ENCODE data around the gene FARS2.

The FARS2 gene

DNA sequence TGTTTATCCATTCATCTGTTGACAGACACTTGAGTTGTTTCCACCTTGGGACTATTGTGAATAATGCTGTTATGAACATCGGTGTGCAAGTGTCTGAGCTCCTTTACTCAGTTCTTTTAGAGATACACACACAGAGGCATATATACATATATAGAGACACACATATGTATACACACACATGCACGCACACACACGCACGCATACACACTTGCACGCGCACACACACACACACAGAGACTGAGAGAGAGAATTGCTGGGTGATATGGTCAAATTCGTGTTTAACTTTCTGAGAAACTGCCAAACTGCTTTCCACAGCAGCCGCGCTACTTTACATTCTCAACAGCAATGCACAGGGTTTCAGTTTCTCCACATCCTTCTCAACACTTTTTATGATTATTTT, 273.3 kb downstream of the FARS2 start:
- DNase-seq (ENCODE audit: low read depth, low spot score), result no peak

DNA sequence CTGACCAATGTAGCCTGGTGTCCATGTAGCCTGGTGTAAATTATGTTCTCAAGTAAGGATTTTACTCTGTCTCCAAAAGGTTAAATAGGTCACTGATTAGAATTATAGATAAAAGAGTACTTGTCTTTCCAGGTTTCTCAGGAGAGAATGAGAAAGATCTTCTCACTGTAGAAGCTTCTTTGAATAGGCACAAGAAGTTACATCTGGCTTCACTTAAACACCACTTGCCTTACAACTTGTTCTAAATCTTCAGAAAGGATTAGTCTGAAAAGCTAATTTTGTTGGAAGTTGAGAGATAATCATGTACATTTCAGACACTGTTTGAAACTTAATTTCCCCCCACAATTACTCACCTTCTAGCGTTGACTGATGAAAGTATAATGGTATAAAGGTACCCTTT, 275.3 kb downstream of the FARS2 start:
- DNase-seq (ENCODE audit: low read depth, low spot score), result no peak

GRCh38 chr6:5537132-5537531, 275.8 kb downstream of the FARS2 start:
- no peak for DNase-seq (ENCODE audit: low read depth, low spot score)

DNA sequence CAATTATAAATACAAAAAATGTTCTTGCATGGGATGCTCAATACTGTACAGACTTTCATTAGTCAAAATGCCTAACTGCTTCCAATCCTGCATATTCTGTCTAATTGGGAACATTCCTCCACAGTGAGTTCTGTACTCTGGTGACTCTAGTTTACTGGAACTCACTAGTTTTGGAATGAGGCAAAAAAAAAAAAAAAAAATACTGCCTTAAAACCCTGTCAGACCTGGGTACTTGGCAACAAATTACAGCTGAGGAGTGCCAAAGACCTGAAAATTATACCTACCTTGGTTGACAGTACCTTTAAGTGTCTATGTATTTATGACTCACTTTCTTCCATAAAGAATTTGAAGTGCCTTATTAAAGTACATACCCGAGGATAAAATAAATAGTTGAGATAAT, 276.7 kb downstream of the FARS2 start:
- peak; percentile 53 for DNase-seq (ENCODE audit: low read depth, low spot score)

DNA sequence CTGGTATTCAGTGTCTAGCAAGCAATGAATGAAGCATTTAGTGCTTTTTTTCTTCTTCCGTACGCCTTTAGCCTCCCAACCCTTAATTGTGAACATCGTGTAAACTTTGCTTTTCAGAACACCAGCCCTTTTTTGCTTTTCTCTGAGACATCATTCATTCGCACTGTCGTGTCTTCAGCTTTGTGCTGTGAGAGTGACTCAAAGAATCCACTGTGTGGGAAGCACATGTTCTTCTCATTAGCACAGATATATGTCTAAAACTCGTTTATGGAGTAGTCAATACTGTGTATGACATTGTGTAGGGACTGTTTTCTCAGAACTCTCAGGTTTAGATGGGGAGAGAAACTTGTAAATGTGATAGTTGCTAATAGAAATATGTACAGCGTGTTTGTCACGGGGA, 279.1 kb downstream of the FARS2 start:
- peak; percentile 9 for DNase-seq (ENCODE audit: low read depth, low spot score)

GRCh38 chr6:5541025-5541424, 279.7 kb downstream of the FARS2 start:
- no peak for DNase-seq (ENCODE audit: low read depth, low spot score)

- DNase-seq (ENCODE audit: low read depth, low spot score), result no peak
Measured at GRCh38 chr6:5541751-5542432, 280.6 kb downstream of the FARS2 start.

DNA sequence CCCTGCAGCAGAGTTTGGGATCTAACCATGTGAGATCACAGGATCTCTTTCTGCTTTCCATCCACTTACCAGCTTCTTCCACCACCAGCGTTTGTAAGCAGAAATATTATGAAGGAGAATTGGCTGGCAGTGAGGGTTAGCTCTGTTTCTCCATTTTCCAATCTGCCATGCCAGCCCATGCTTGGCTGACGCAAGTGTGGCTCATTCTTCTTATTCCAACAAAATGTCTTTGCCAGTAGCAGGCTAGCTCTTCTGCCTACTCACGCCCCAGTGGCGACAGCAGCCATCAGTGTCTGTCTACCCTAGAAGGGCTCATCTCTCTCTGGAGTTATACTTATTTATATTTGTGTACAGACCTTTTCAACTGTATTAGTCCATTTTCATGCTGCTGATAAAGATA, 286.2 kb downstream of the FARS2 start:
- no peak for DNase-seq (ENCODE audit: low read depth, low spot score)

DNA sequence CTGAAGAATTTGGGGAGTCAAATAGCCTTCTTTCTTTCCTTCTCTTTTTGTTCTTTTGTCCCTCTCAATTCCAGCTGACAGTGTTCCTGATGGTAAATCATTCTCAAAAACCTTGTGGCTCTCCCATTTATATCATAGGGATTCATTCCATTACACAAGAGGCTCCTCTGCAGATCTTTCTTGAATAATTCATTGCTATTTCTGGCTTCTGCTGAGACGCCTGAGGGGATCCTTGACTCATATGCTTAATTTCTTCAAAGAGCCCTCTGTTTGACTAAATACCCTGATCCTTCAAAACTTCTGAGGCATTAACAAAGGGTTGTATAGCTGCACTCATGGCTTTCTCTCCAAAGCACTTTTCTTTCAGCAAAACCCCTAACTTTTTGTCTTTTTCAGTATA, 289.3 kb downstream of the FARS2 start:
- no peak for DNase-seq (ENCODE audit: low read depth, low spot score)

GRCh38 chr6:5552243-5552642, 290.9 kb downstream of the FARS2 start:
- no peak for DNase-seq (ENCODE audit: low read depth, low spot score)

GRCh38 chr6:5553767-5554166, 292.5 kb downstream of the FARS2 start:
- DNase-seq (ENCODE audit: low read depth, low spot score), result no peak

- DNase-seq (ENCODE audit: low read depth, low spot score), result no peak
Measured at GRCh38 chr6:5554226-5554625, 292.9 kb downstream of the FARS2 start.

DNA sequence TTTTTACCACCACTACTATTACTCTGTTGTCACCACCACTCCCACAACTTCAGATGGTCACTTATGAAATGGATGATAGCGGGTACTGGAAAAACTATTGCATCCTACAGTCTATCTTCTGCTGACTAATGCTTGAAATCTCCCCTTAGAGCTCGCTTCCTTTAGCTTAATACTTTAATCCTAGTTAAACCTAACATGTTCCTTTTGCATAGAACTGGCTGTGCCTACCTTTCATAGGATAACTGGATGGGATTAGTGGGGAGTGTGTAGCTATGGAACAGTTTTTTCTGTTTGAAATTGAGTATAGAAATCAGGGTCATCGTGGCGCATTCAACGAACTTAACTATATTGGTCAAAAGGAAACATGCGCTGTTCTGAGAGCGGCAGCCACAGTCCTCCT, 294.7 kb downstream of the FARS2 start:
- DNase-seq (ENCODE audit: low read depth, low spot score), result no peak

GRCh38 chr6:5557506-5557905, 296.2 kb downstream of the FARS2 start:
- no peak for DNase-seq (ENCODE audit: low read depth, low spot score)

GRCh38 chr6:5559651-5560050, 298.3 kb downstream of the FARS2 start:
- DNase-seq (ENCODE audit: low read depth, low spot score), result no peak

DNA sequence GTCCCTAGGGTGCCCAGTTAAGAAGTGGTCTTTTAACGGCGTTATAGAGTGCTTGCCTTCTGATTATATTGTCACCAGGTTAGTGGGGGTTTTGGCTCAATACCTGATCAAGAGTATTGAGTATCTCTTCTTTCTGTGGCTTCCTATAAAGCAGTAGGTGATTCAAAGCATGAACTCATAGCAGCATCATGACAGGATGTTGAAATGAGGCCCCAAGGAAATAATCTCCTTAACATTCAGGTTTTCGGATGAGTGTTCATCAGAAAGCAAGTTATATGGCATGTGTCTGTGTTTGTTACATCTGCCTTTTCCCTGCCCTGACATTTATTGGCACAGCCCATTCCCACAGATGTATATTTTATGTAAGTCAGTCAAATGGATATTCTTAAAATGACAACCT, 301.0 kb downstream of the FARS2 start:
- no peak for DNase-seq (ENCODE audit: low read depth, low spot score)

DNA sequence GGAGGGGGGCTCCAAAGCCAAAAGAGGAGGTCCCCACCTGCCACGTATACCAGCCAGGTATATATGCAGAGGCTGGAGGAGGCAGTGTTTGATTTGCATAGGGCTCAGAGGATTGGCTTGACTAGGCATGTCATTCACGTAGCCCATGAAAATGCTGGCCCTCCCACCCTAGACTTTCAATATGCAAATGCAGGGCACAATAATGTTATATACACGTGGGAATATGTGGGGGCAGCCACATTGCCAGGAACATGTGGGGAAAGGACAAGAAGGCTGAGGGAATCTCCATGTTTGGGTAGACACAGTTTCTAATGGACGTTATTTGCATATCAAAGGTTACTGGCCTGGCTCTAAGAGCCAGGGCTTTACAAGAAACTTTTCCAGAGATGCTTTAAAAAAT, 301.8 kb downstream of the FARS2 start:
- no peak for DNase-seq (ENCODE audit: low read depth, low spot score)

DNA sequence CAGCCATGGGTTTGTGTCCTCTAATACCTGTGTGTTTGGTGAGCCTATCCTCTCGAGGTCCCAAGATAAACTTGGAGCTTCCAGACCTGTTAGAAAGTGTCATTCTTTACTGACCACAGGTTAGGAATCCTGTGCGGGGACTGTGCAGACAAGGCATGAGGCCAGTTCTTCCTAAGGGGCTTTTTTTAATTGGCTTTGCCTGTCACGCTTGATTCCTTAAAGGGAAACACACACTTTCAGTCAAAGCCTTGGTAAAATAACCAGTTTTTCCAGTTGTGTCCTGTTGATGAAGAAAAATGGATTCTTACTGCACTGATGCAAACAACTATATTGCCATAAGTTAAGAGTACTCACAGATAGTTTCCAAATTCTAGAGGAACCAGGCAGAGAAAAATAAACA, 303.4 kb downstream of the FARS2 start:
- DNase-seq (ENCODE audit: low read depth, low spot score), result peak; percentile 35

DNA sequence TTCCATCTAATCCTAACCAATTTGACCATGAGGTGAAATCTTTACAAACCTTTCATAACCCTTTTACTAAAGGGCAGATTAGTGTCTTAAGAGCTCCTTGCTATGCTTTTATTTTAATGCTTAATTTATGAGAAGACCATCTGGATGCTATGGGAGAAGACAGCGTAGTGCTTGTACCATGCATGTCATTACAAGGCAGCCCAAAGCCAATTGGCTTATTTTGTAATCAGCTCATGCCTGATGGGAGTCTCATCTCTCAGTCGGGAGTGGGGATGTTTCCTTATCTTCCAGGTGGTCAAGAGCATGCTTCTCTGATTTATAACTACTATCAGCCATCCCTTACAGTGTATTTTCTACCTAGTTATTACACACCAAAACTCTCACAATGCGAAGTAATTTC, 304.7 kb downstream of the FARS2 start:
- no peak for DNase-seq (ENCODE audit: low read depth, low spot score)

DNA sequence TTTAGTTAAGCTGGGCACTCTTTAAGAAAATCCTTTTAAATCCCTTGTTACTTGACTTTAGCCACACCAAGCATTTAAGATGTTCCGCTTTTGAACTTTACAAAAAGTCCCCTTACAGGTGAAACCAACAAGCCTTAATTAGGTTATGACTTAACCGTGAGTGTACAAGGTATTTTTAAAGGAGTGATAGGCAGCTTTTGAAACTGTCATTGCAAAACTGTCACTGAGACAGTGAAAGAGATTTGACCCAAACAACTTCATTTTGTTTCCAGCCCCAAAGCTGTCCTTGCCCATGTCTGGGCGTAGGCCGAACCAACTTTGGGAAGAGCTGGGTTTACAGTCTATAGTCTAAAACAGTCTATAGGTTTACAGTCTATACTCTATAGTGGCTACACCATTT, 305.4 kb downstream of the FARS2 start:
- DNase-seq (ENCODE audit: low read depth, low spot score), result no peak

DNA sequence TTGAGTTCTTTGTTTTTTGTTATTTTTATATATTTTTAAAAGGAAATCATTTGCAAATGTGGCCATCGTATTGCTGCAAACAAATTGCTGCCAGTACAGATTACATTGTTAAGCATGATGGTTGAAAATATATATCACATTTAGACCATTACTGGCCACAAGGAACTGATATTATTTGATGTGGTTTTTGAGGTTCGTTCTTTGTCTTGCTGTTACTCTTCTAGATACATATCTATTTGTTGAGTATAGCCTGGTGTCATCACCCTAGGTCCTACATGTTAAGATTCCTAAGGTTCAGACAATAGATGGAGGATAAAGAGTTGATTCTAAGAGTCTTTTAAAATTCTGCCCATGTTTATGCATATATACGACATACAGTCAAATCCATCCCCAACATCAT, 306.0 kb downstream of the FARS2 start:
- no peak for DNase-seq (ENCODE audit: low read depth, low spot score)

DNA sequence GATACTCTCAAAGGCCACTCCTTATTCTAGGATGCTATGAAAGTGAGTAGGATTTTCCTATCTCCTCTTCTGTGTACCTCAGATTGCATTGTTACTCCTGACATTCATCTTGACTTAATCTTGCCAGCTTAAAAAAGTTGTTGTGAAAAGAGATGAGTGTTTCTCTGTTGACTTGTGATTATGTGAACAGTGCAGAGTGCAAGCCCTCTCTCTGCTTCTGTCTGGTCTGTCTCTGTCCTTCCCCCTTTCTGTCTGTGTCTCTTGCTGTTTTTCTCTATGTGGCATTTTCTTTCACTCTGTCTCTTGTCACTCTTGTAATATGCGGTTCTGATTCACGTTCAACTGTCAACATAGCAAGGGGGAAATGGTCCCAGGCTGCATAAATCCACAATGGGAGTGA, 306.6 kb downstream of the FARS2 start:
- no peak for DNase-seq (ENCODE audit: low read depth, low spot score)

- peak; percentile 38 for DNase-seq (ENCODE audit: low read depth, low spot score)
Measured at GRCh38 chr6:5569491-5569890, 308.2 kb downstream of the FARS2 start.

- no peak for DNase-seq (ENCODE audit: low read depth, low spot score)
Measured at GRCh38 chr6:5570641-5571040, 309.3 kb downstream of the FARS2 start.

Data from astrocyte of the hippocampus (primary cell).